Memory B cell (primary cell): ENCODE measurements around the gene TENM3.

Experiments used
- ATAC-seq: fragments of 150-1000 bp; cut with Tn5 transposase; 2 replicates; pipeline ENCODE4 v1.10.0; 2021; ENCODE audit warnings: low read depth, mild to moderate bottlenecking, moderate library complexity
- DNase-seq, 2 donors: peaks; one replicate each; pipeline ENCODE4 v3.0.0; 2022; ENCODE audit warnings: low spot score in 2 of 2
- H3K27ac Mint-ChIP-seq: one replicate; pipeline ENCODE4 v1.8.0; 2022; ENCODE audit warnings: mild to moderate bottlenecking, moderate library complexity, mixed read lengths
- H3K27me3 Mint-ChIP-seq: one replicate; pipeline ENCODE4 v1.8.0; 2022; ENCODE audit warnings: mixed read lengths
- H3K36me3 Mint-ChIP-seq: one replicate; pipeline ENCODE4 v1.8.0; 2022; ENCODE audit warnings: mild to moderate bottlenecking, mixed read lengths
- H3K4me1 Mint-ChIP-seq: one replicate; pipeline ENCODE4 v1.8.0; 2022; ENCODE audit warnings: mixed read lengths
- H3K4me3 Mint-ChIP-seq: one replicate; pipeline ENCODE4 v1.8.0; 2022; ENCODE audit warnings: mild to moderate bottlenecking, moderate library complexity, mixed read lengths
- H3K9me3 Mint-ChIP-seq: one replicate; pipeline ENCODE4 v1.8.0; 2022; ENCODE audit warnings: mixed read lengths

The TENM3 gene

DNA sequence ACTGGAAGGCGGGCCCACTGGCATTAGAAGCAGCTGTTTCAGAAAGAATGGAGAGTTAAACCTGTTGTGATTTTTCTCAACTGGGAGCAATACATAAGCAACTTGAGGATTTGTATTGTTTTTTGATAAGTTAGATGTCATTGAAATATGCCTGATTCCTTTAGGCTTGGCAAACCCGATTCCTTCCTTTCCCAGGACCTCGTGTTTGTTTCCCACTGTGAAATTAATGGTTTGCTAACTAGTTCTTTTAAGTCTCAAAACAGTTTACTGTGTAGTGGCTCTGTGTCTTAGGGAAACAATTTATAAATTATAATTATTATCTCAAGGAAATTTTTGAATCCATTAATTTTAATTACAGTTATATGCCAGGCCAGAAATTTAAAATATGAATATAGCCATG, 456.0 kb downstream of the TENM3 start:
- peaks cover 2% of the 10 kb centered on the region for H3K27me3 Mint-ChIP-seq
- no peaks in the 10 kb centered on the region for H3K4me1 Mint-ChIP-seq
- DNase-seq = no peak
- H3K4me3 Mint-ChIP-seq = no peak overlapping the region
- no peaks in the 10 kb centered on the region for H3K36me3 Mint-ChIP-seq
- ATAC-seq = no peak
- no peaks in the 10 kb centered on the region for H3K9me3 Mint-ChIP-seq
- no peak overlapping the region for H3K27ac Mint-ChIP-seq

GRCh38 chr4:182699795-182700194, 456.6 kb downstream of the TENM3 start:
- H3K4me1 Mint-ChIP-seq = no peaks in the 10 kb centered on the region
- DNase-seq = no peak
- H3K36me3 Mint-ChIP-seq = no peaks in the 10 kb centered on the region

GRCh38 chr4:182700362-182701160, 457.4 kb downstream of the TENM3 start:
- H3K27me3 Mint-ChIP-seq = no peaks in the 10 kb centered on the region
- no peaks in the 10 kb centered on the region for H3K36me3 Mint-ChIP-seq
- H3K4me1 Mint-ChIP-seq = no peaks in the 10 kb centered on the region
- no peak overlapping the region for H3K27ac Mint-ChIP-seq
- no peaks in the 10 kb centered on the region for H3K9me3 Mint-ChIP-seq
- DNase-seq (no peak), ATAC-seq (no peak)
- no peak overlapping the region for H3K4me3 Mint-ChIP-seq

More at GRCh38 chr4:182699795-182700194, 456.6 kb downstream of the TENM3 start:
- no peaks in the 10 kb centered on the region for H3K9me3 Mint-ChIP-seq
- H3K4me3 Mint-ChIP-seq = no peak overlapping the region
- H3K27me3 Mint-ChIP-seq = peaks cover 2% of the 10 kb centered on the region
- H3K27ac Mint-ChIP-seq = no peak overlapping the region
- ATAC-seq = no peak

GRCh38 chr4:182704077-182704476, 460.9 kb downstream of the TENM3 start:
- ATAC-seq = no peak
- Mint-ChIP-seq H3K4me1 (no peaks in the 10 kb centered on the region), H3K9me3 (no peaks in the 10 kb centered on the region), H3K36me3 (no peaks in the 10 kb centered on the region), H3K27ac (no peak overlapping the region), H3K4me3 (no peak overlapping the region), H3K27me3 (peaks cover 4% of the 10 kb centered on the region)
- DNase-seq = no peak

GRCh38 chr4:182704948-182705347, 461.7 kb downstream of the TENM3 start:
- Mint-ChIP-seq H3K27ac (no peak overlapping the region), H3K4me3 (no peak overlapping the region), H3K27me3 (peaks cover 4% of the 10 kb centered on the region), H3K9me3 (no peaks in the 10 kb centered on the region), H3K36me3 (no peaks in the 10 kb centered on the region), H3K4me1 (no peaks in the 10 kb centered on the region)
- no peak for ATAC-seq
- no peak for DNase-seq

DNA sequence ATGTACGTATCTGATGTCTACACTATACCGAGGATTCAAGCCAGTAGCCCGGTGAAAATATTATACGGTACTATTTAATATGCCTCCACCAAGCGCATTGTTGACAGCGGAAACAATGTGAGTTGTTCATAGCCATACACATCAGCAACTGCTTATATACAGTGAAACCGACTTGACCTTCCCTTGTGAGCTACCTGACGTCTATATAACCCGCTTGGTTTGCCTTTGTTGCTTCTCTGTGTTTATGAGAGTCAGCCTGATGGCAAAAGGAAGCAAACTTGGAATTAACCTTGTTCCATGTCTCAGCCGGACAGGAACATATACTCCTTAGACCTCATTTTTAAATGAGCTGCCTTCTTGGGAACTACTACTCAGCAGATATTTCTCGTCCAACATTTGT, 462.2 kb downstream of the TENM3 start:
- Mint-ChIP-seq H3K9me3 (no peaks in the 10 kb centered on the region), H3K27ac (no peak overlapping the region), H3K27me3 (peaks cover 4% of the 10 kb centered on the region), H3K36me3 (no peaks in the 10 kb centered on the region), H3K4me3 (no peak overlapping the region), H3K4me1 (no peaks in the 10 kb centered on the region)
- ATAC-seq = no peak
- no peak for DNase-seq

GRCh38 chr4:182711211-182711610, 468.0 kb downstream of the TENM3 start:
- Mint-ChIP-seq H3K4me1 (no peaks in the 10 kb centered on the region), H3K27me3 (peaks cover 5% of the 10 kb centered on the region), H3K9me3 (no peaks in the 10 kb centered on the region), H3K4me3 (no peak overlapping the region), H3K27ac (no peak overlapping the region), H3K36me3 (no peaks in the 10 kb centered on the region)
- no peak for ATAC-seq
- no peak for DNase-seq

DNA sequence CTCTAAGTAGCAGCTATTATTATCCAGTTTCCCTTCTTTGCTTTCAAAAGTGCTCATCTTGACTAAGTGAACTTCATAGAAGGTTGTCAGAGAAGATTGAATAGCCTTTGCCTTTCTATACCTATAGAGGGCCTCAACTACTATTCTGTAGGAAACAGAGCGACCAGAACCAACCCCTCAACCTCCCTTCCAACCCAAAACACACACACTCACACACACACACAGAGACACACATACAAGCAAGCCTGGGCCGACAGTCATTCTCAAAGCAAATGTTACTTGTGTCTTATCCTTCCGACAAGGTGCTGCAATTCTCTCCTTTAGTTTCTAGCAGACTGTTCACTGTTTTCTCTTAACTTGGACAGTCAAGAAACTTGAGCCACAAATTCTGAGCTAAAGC, 472.3 kb downstream of the TENM3 start:
- Mint-ChIP-seq H3K36me3 (no peaks in the 10 kb centered on the region), H3K4me3 (no peak overlapping the region), H3K9me3 (no peaks in the 10 kb centered on the region), H3K4me1 (no peaks in the 10 kb centered on the region), H3K27me3 (peaks cover 2% of the 10 kb centered on the region), H3K27ac (no peak overlapping the region)
- ATAC-seq (no peak), DNase-seq (no peak)

- Mint-ChIP-seq H3K4me3 (no peak overlapping the region), H3K36me3 (no peaks in the 10 kb centered on the region), H3K27me3 (peaks cover 2% of the 10 kb centered on the region), H3K4me1 (no peaks in the 10 kb centered on the region), H3K9me3 (no peaks in the 10 kb centered on the region), H3K27ac (no peak overlapping the region)
- DNase-seq (no peak), ATAC-seq (no peak)
Measured at GRCh38 chr4:182716192-182716591, 473.0 kb downstream of the TENM3 start.

DNA sequence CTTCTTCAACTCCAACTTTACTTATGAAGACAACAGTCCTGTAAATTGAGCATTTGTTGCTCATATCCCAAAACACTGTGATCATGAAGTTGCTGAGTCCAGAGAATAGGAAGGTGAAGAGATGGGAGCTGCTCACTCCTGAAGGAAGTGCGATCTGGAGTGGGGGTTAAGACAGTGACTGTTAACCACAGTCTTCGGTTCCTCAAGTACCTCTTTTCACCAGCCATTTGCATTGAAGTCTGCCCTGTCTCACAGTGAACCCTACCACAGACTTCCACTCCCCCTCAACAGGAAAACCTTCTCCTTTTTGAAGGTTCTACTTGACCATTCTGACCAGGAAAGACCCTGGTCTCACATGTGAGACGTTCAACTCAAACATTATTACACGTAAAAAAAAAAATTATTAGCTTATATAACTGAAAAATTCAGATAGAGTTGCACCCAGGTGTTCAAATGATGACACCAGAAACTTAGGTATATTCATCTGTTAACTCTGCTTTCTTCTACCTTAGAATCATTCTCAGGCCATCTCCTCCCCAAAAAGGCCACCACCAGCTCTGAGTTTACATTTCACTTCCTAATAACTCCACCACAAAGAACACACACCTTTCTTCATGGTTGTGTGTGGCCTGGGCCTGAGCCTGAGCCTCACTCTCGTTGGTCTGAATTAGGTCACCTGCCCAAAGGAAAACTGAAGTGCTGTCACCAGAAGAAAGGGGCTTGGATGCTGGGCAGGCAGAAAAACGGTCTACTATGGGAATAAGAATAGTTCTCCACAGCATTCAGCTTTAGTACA, 474.8 kb downstream of the TENM3 start:
- Mint-ChIP-seq H3K27ac (no peak overlapping the region), H3K9me3 (no peaks in the 10 kb centered on the region), H3K4me1 (no peaks in the 10 kb centered on the region), H3K27me3 (peaks cover 2% of the 10 kb centered on the region), H3K36me3 (no peaks in the 10 kb centered on the region), H3K4me3 (no peak overlapping the region)
- DNase-seq = no peak
- no peak for ATAC-seq

DNA sequence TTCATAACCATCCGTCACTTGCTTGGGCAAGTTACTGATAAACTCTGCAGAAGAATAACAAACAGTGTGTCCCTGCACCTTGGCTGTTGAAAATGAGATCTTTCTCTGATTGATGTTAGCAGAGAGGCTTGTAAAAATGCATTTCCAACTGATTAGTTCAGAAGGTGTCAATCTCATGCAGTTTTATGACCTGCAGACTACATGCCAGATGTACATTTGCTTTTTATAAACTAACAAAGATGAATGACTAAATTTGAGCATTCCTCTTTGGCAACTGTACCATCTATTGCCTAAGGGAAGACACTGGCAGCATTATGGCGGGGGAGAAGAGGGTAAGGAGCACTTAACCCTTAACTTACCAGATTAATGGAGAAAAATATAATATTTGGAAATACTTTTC, 481.2 kb downstream of the TENM3 start:
- no peaks in the 10 kb centered on the region for H3K36me3 Mint-ChIP-seq
- no peak overlapping the region for H3K4me3 Mint-ChIP-seq
- DNase-seq = no peak
- no peaks in the 10 kb centered on the region for H3K27me3 Mint-ChIP-seq
- H3K9me3 Mint-ChIP-seq = no peaks in the 10 kb centered on the region
- ATAC-seq = no peak
- no peak overlapping the region for H3K27ac Mint-ChIP-seq
- no peaks in the 10 kb centered on the region for H3K4me1 Mint-ChIP-seq

GRCh38 chr4:182729516-182729915, 486.3 kb downstream of the TENM3 start:
- DNase-seq (no peak), ATAC-seq (no peak)
- H3K9me3 Mint-ChIP-seq = no peaks in the 10 kb centered on the region
- H3K4me1 Mint-ChIP-seq = no peaks in the 10 kb centered on the region
- H3K27me3 Mint-ChIP-seq = no peaks in the 10 kb centered on the region
- no peak overlapping the region for H3K27ac Mint-ChIP-seq
- H3K4me3 Mint-ChIP-seq = no peak overlapping the region
- no peaks in the 10 kb centered on the region for H3K36me3 Mint-ChIP-seq

- H3K4me3 Mint-ChIP-seq = no peak overlapping the region
- no peaks in the 10 kb centered on the region for H3K27me3 Mint-ChIP-seq
- DNase-seq (no peak), ATAC-seq (no peak)
- no peaks in the 10 kb centered on the region for H3K4me1 Mint-ChIP-seq
- no peaks in the 10 kb centered on the region for H3K36me3 Mint-ChIP-seq
- H3K27ac Mint-ChIP-seq = no peak overlapping the region
- H3K9me3 Mint-ChIP-seq = no peaks in the 10 kb centered on the region
Measured at GRCh38 chr4:182730791-182731190, 487.6 kb downstream of the TENM3 start.

GRCh38 chr4:182736207-182736606, 493.0 kb downstream of the TENM3 start:
- Mint-ChIP-seq H3K4me3 (no peak overlapping the region), H3K27ac (no peak overlapping the region), H3K4me1 (no peaks in the 10 kb centered on the region), H3K9me3 (no peaks in the 10 kb centered on the region), H3K27me3 (peaks cover 1% of the 10 kb centered on the region), H3K36me3 (no peaks in the 10 kb centered on the region)
- ATAC-seq (no peak), DNase-seq (no peak)
